Right renal cortex interstitium (tissue), 3 donors: Measurements from ENCODE around the gene GNAI3. TPM values are rescaled to one million over a fixed set of nuclear protein-coding genes. Genes with fewer than 3 reads are reported as not detected.

ENCODE experiments used
- DNase-seq, 3 donors: peaks; one replicate each; pipeline ENCODE4 v3.0.0-alpha.2; 2013; ENCODE audit warnings: low read depth in 3 of 3, low spot score in 2 of 3
- polyA plus RNA-seq, 3 donors: library from polyadenylated mRNA; unstranded; fragments of 120-200 nt; gene quantifications; one replicate each; pipeline ENCODE4 v1.2.1, GENCODE V29; 2013; ENCODE audit not compliant: insufficient read length in 3 of 3

Gene GNAI3
- polyA plus RNA-seq, 3 donors, result 12.5 to 13.8 (median 13.5) TPM

GRCh38 chr1:109543283-109543987 is 5.0 kb upstream of the GNAI3 start:
- no peak for DNase-seq

DNA sequence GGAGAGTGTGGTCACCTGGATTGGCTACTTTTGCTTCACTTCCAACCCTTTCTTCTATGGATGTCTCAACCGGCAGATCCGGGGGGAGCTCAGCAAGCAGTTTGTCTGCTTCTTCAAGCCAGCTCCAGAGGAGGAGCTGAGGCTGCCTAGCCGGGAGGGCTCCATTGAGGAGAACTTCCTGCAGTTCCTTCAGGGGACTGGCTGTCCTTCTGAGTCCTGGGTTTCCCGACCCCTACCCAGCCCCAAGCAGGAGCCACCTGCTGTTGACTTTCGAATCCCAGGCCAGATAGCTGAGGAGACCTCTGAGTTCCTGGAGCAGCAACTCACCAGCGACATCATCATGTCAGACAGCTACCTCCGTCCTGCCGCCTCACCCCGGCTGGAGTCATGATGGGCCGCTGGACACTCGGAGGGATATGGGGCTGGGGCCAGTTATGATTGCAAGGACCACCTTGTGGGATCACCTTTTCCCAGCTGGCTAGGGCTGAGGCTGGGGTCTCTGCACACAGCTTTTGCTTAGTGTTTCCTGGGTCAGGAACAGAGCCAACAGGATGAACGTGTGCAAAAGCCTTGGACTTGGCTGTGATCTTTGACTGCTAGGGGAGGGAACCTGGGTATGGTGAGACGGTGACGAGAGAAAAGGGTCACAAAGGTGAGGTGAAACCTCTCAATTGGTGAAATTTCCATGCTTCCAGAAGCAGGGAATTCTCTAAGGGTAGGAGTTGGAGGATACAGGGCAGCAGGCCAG is 4.3 kb upstream of the GNAI3 start:
- no peak for DNase-seq

DNA sequence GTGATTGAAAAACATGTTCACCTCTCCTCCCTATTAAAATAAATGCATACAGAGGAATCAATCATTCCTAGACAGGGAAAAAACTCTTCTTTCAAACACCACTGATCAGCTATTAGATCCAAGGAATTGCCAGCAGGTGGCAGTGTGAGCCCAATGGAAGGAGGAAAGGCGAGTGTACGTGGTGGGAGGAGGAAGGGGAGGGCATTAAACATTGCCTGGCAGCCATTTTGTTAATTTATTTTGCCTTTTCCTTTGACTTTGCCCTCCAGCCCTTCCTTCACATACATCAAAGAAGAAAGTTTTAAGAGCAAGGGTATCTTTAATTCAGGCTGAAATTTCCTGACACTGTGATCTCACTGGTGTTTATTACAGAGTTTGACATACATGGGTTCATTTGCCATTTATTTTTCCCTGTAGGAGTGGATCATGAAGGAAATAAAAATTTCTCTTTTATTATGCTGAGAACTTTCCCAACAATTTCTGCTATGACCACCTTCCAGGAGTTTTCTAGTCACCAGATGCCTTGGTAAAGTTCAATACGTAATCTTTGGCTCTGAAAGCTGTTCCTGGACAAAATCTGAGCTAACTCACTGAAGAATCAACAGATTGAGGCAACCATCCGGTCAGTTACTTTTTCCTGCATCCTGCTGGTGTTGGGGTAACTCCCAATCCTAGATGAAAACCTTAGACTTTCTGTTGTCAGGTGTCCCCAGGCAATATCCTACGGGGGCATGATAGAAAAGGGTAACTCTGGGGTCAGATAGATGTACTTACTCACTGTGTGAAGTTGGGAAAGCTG is 1.9 kb upstream of the GNAI3 start:
- DNase-seq, result peak in 2 of 3 donors; percentile 84 to 85

GRCh38 chr1:109547463-109548320 is 723 bp upstream of the GNAI3 start:
- no peak for DNase-seq

DNA sequence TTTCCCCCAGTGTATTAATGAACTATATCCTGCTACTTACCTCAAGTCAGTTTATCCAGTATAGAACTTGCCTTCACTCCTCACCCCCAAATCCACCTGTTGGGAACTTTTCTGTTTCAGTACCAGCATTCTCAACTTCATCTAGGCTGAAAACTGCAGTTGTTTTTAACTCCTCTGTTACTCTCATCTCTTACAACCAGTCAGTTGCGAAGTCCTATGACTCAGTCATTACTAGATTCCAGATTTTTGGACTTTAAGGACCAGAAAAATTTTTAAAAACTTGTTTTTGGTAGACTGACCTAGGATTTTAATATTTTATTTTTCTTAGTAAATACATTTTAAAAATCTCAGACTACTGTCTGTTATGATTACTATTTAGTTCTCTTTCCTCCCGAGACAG is 8.1 kb downstream of the GNAI3 start:
- no peak for DNase-seq

GRCh38 chr1:109557520-109557919 is 9.1 kb downstream of the GNAI3 start:
- no peak for DNase-seq

DNA sequence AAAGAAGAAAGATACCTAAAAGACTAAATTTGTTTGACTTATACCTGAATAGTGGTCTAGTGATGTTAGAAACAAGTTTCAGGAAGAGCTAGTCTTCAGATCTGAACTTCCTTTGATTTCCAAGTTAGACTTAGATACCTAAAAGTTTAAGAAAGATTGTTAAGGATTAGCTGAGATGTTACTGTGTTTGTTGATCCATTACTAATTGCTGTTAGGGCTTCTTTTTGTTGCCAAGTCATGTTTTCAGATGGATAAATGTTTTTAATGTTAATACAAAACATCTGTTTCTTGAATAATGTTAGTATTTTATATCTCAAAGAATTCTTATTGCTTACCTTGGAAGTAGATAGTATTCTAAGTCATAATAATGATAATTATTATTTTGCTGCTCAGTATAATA is 11.6 kb downstream of the GNAI3 start:
- no peak for DNase-seq

- DNase-seq, result no peak
Measured at GRCh38 chr1:109564194-109564878, 15.9 kb downstream of the GNAI3 start.

- DNase-seq, result no peak
Measured at GRCh38 chr1:109565241-109565640, 16.8 kb downstream of the GNAI3 start.

DNA sequence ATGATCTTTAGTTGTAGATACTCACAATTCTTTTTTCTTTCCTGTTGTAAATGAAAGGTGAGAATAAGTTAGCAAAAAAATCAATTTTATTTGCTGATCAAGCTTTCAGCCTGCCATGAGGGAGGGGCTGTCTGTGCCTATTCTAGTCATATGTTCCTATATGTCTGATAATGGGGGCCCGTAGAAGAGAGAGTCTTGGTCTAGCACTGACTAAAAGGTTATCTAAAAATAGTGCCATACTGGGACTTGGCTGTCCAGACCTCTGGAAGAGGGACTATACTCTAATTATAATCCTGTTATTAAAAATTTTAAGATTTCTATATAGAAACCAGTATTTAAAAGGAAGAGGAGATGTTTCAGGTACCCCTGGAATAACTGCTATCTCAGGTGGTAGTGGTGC is 18.6 kb downstream of the GNAI3 start:
- DNase-seq, result no peak

GRCh38 chr1:109567877-109568672 is 19.7 kb downstream of the GNAI3 start:
- DNase-seq, result no peak

- DNase-seq, result no peak
Measured at GRCh38 chr1:109569323-109569722, 20.9 kb downstream of the GNAI3 start.

DNA sequence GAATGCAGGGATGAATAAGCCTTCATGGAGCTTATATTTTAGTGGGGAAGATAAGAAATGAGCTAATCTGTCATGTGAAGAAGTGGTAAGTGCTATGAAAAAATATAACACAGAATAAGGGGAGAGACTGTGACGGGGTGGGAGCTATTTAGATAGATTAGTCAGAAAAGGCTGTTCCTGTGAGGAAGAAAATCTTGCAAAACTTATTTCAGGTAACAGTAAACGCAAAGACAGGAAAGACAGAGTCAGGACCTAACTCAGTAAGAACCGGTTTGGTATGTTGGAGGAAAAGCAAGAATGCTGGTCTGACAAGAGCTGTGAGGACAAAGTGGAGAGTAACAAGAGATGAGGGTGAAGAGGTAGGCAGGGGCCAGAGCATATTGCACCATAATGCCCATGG is 22.0 kb downstream of the GNAI3 start:
- DNase-seq, result no peak

- no peak for DNase-seq
Measured at GRCh38 chr1:109573785-109574184, 25.4 kb downstream of the GNAI3 start.

DNA sequence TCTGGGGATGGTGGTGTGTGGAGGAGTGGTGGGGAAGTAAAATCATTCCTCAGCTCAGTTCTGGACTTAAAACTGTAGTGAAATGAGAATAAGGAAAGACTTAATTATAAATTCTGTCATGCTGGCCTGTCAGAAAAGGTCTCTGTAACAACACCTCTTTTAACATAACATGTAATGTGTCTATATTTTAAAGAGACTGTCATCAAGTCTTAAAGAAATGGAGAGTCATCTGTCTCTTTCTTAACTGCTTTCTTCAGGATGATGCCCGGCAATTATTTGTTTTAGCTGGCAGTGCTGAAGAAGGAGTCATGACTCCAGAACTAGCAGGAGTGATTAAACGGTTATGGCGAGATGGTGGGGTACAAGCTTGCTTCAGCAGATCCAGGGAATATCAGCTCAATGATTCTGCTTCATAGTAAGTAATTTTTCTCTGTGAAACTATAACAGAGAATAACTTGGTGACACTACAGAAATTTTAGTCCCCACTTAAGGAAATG is 30.6 kb downstream of the GNAI3 start:
- no peak for DNase-seq

- DNase-seq, result no peak
Measured at GRCh38 chr1:109579491-109579890, 31.1 kb downstream of the GNAI3 start.

GRCh38 chr1:109582021-109582420 is 33.6 kb downstream of the GNAI3 start:
- no peak for DNase-seq

- no peak for DNase-seq
Measured at GRCh38 chr1:109584766-109585165, 36.4 kb downstream of the GNAI3 start.

DNA sequence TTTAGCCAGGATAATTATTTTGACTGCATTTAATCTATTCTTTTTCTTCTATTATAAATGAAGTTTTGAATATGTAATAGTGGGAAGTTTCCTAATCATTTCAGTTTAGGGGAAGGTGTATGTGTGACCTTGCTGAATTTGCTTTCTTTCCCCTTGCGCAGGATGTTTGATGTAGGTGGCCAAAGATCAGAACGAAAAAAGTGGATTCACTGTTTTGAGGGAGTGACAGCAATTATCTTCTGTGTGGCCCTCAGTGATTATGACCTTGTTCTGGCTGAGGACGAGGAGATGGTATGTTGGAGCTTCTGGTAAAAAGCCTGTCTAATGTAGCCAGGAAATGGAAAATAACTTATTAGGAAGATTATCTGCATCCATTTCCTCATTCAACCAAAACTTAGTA is 37.6 kb downstream of the GNAI3 start:
- no peak for DNase-seq
